Vagina (tissue), 2 donors: Measurements from ENCODE around the gene LAMB1.

Source experiments
- CTCF ChIP-seq, 3 experiments: fragments of 450-650 bp in 2 of 3; fragments of 200-600 bp in 1 of 3; sonication (generic) in 1 of 3; IDR thresholded peaks; one replicate each; pipeline ENCODE4 v1.5.1; 2017 to 2019; ENCODE audit warnings: antibody characterized with exemption in 3 of 3, mild to moderate bottlenecking in 2 of 3, moderate library complexity in 2 of 3
- POLR2A ChIP-seq, 2 donors: fragments of 450-650 bp; IDR thresholded peaks; one replicate each; pipeline ENCODE4 v1.6.1; 2017; ENCODE audit warnings: antibody characterized with exemption in 2 of 2, mild to moderate bottlenecking in 2 of 2, moderate library complexity in 2 of 2
- POLR2AphosphoS5 ChIP-seq, 2 donors: sonication (generic); formaldehyde crosslinking; IDR thresholded peaks; one replicate each; pipeline ENCODE4 v1.9.0; 2017; ENCODE audit warnings: antibody characterized with exemption in 2 of 2, mild to moderate bottlenecking in 2 of 2, low read depth in 1 of 2; ENCODE audit not compliant: insufficient read depth in 1 of 2

GRCh38 chr7:107980171-107980570, 22.8 kb downstream of the LAMB1 start:
- TF ChIP-seq CTCF (IDR thresholded peaks at IDR 0.05) (no peak), POLR2AphosphoS5 (IDR thresholded peaks at IDR 0.05; ENCODE audit: insufficient read depth in 1 of 2, low read depth in 1 of 2) (no peak), POLR2A (IDR thresholded peaks at IDR 0.05) (no peak)
